ENCODE results near the gene KCTD15.

DNA sequence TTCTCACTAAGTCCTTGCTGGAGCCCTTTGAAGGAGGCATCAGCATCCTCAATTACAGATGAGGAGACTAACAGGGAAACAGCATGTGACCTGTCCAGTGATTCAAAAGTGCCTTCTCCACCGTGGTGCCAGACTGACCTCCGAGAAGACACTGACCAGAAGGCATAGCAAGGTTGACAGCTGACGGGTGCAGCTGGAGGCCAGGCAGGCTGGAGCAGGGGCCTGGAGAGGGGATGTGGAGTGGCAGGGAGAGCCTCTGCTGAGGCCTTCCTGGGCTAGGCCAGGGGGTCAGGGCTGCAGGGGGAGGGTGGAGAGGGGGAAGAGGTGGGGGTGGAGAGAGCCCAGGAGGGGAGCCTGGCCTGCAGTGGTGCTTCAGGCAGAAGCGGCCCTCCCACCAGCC is 66.3 kb downstream of the KCTD15 start:
- TF ChIP-seq, protein P1, sequence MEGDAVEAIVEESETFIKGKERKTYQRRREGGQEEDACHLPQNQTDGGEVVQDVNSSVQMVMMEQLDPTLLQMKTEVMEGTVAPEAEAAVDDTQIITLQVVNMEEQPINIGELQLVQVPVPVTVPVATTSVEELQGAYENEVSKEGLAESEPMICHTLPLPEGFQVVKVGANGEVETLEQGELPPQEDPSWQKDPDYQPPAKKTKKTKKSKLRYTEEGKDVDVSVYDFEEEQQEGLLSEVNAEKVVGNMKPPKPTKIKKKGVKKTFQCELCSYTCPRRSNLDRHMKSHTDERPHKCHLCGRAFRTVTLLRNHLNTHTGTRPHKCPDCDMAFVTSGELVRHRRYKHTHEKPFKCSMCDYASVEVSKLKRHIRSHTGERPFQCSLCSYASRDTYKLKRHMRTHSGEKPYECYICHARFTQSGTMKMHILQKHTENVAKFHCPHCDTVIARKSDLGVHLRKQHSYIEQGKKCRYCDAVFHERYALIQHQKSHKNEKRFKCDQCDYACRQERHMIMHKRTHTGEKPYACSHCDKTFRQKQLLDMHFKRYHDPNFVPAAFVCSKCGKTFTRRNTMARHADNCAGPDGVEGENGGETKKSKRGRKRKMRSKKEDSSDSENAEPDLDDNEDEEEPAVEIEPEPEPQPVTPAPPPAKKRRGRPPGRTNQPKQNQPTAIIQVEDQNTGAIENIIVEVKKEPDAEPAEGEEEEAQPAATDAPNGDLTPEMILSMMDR (conservative IDR thresholded peaks at IDR 0.05) = no peak
- TF ChIP-seq EZH2 (IDR thresholded peaks at IDR 0.05; ENCODE audit: low read depth) = no peak
